ENCODE data around the gene HNRNPR. TPM values are rescaled to one million over a fixed set of nuclear protein-coding genes. Genes with fewer than 3 reads are reported as not detected.
"Not testable (repeated sequence)": the region's sequence is repeated elsewhere in the genome, so short reads cannot be mapped to it uniquely, and the experiment has no call there.

Gene HNRNPR
- polyA plus RNA-seq, 4 donors: 247 to 287 (median 255) TPM

DNA sequence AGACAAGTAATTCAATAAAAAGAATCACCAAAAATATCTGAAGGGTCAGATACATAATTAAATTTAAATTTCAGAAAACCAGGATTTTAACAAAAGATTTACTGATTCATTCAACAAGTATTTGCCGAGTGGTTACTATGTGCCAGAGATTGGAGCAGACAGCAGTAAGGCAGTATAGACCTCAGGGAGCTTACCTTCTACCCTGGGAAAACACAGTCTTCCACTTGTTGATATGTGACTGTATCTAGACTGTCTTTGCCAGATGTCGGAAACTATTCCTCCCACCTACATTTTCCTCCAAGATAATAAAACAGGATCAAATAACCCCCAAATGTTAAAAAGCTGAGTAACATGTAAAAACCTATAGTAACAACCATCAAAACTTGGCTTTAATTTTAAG, 6.2 kb downstream of the HNRNPR start:
- DNase-seq (ENCODE audit: low read depth in 4 of 4, low spot score in 2 of 4): no peak

DNA sequence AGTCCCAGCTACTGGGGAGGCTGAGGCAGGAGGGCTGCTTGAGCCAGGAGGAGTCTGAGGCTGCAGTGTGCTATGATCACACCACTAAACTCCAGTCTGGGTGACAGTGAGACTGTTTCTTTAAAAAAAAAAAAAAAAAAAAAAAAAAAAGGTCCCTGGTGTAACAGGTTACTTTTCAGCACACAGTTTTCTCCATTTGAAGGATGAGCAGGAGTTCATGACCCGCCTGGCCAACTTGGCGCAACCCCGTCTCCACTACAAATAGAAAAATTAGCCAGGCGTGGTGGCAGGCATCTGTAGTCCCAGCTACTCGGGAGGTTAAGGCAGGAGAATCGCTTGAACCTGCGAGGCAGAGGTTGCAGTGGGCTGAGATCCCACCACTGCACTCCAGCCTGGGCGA, 12.4 kb downstream of the HNRNPR start:
- no peak for DNase-seq (ENCODE audit: low read depth in 4 of 4, low spot score in 2 of 4)

DNA sequence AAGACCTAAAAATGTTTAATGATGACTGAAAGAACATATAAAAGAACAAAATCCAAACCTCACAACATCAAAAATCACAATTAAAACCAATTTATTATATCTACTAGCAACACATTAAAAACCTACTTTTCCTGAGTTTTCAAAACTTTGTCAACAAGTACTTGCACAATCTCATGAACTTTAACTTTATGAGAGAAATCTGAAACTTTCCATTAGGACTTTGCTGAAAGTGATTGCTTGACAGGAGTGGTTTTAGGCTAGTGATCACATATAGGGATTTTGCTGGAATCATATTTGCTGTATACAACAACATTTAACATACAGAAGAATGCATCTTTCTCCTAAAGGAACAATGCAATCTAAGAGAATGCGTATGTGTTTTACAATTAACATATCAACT, 13.2 kb downstream of the HNRNPR start:
- no peak for DNase-seq (ENCODE audit: low read depth in 4 of 4, low spot score in 2 of 4)

DNA sequence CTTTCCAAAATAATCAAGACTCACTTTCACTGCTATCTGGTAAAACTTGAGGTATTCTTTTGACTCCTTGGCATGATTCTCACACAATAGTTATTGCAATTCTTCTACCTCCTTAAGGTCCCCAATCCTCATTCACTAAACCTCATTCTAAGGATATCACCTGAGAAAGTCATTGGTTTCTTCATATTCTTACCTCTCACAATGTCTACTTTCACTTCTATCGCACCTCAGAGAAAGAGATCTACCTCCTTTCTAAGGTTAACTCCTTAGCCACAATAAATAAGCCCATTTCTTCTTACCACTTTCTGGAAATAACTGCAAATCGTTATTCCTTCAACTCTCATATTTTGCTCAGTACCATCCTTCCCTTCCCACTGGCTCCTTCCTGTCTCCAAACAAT, 18.7 kb downstream of the HNRNPR start:
- no peak for DNase-seq (ENCODE audit: low read depth in 4 of 4, low spot score in 2 of 4)

DNA sequence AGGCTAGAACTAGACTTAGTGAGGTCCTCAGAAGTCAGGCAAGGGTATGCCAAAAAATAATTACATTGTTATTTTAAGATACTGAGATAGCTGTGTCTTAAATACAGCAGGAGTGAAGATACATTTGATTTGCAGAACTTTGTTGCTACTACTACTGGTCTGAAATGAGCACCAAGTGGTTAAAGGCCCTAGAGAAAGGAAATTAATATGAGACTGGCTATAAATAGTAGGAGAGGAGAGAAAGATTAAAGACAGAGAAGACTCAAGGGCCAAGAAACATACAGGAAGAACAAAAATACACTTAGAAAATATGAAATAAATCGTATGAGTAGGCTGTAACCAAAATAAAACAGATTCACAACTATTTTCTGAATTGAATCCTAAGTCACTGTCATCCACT, 21.3 kb downstream of the HNRNPR start:
- DNase-seq (ENCODE audit: low read depth in 4 of 4, low spot score in 2 of 4): no peak

DNA sequence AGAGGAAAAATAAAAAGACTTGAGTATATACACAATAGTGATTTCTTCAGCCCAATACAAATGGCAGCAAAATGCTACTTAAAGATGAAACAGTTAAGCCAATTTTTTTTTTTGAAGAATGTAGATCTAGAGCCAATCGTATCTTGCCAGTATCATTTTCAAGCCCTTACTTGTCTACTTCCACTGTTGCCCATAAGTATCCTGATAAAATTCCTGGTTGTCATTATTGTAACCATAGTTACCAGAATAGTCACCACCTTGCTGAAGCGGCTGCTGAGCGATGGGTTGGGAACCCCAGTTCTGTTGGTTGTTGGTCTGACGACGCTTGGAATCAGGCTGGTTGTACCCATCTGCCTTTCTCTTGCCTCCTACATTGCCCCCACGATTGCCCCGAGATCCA, 33.8 kb downstream of the HNRNPR start:
- DNase-seq (ENCODE audit: low read depth in 4 of 4, low spot score in 2 of 4): not testable (repeated sequence)

DNA sequence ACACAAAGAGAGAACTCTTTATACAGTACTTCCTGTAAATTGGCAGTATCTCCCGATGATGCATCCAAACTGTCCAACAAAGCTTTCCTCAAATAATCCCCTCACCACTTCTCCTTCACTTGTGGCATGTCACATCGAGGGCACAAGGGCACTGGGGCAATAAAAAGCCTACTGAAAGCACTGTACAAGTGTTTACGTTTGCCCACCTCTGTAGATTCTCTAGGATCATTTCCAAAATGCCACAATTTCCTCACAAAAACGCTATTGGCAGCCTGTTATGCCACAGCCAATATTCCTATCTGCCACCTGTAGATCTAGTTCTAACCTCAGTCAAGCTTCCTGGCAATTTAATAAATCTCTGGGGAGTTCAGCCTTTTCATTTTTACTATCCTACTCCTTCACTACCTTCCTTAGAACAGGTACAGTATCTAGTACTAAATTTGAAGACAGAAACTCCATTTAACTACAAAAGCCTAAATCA, 39.9 kb downstream of the HNRNPR start:
- DNase-seq (ENCODE audit: low read depth in 4 of 4, low spot score in 2 of 4): no peak

DNA sequence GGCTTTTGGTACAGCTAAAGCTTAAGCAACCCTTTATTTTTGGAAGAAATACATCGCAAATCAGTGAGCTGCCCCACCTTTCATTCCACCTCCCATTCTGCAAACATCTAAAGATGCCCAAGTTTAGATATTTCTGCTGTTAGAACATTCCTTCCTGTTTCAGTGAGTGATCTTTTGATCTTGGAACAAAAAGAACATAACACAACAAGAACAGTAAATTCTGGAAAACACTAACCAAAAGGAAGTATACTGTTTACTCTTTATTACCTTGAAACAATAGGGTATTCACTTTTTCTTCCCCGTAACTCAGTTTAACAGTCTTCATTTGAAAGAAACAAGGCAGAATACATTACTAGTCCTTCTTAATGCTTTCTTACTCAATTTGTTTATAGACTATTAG, 40.6 kb downstream of the HNRNPR start:
- no peak for DNase-seq (ENCODE audit: low read depth in 4 of 4, low spot score in 2 of 4)

DNA sequence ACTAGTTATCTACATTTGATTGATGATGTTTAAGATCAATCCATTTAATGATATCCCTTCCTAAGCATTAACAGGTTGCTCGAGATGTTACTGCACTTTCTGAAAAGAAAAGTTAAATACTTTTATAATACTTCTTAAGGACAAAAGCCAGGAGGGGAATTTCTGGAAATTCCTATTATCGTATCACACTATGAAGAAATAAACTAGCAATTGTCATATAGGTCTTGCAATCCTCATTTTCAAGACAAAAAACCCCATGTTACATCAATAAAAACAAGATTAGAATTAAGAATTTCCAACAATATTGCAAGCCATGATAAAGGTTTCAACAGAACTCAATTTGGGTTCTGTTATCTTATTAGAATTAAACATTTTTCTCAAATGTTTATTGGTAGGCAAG, 47.2 kb downstream of the HNRNPR start:
- DNase-seq (ENCODE audit: low read depth in 4 of 4, low spot score in 2 of 4): no peak

DNA sequence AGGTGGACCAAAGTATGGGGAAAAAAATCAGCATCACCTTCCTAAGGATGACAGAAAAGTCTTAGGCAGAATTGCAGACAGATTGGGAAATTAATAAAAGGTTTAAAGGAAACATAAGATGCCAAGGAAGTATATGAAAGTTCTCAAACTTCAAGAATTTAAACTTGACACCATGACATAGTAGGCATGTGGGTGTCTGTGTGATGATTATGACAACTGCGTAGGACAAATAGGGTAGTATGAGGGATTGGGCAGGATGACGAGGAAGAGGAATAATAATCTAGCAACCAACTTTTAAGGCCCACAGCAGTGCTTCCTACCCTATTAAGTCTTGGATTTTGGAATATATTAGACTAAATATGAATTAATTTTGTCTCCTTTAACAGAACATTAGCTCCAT, 52.4 kb downstream of the HNRNPR start:
- no peak for DNase-seq (ENCODE audit: low read depth in 4 of 4, low spot score in 2 of 4)

DNA sequence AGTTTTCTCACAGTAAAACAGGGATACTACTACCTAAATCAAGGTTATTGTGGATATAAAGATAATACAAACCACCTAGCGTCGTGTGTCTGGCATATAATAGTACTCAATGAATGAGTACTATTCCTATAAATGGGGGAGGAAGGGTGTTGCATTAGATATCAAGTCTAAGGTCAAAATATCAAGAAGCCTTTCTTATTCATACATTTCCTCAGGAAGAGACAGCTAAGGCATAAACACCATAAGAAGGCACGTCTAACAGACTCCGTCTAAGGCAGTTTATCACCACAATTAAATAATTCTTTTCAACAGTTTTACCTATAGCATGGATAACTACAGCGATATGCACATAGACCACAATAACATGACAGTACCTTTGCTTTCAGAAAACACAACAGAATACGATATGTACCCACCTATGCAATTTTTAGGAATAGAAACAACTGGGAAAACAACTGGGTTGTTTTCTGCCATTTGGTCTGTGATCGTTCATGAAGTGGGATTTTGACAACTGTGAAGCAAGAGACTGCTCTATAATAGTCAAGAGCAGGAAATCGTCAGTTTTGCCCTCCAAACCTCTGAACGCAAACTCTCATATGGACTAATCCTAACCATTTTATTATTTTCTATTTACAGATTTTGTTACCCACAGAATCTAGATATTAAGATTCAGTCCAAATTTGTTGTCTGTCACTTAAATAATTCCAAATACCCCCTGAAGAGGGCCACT, 53.1 kb downstream of the HNRNPR start:
- no peak for DNase-seq (ENCODE audit: low read depth in 4 of 4, low spot score in 2 of 4)

DNA sequence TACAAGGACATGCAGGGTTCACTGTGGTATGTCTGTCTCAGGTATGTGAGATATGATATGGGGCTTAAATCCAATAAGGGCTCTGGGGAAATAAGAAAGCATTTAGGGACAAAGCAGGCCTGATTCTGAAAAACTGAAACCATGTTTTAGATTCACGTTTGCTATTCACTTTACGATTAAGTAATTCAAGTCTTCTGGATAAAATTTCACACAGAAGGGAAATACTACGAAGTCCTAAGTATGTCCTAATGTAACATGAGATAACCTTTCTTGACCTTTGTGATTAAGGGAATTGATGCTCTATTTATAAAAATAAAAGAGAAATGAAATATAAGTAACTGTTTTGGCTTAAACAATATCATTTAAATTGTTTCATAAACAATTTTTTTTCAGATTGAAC, 55.4 kb downstream of the HNRNPR start:
- DNase-seq (ENCODE audit: low read depth in 4 of 4, low spot score in 2 of 4): no peak

DNA sequence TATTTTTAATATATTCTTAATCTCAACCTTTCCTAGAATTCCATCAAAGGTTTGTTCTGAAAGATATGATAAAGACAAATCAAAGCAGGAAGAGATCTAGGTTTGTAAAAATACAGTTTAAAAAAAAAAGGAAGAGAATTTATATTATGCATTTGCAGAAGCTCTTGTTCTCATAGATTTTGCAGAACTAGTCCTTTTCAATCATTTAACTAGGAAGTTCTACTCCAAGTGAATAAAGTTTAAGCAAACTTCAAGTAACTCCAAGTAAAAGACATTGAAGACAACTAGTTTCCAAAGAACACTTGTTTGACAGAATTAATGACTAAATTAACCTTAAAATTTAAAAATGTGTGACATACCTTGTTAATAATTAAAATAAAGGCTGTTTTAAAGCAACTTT, 55.9 kb downstream of the HNRNPR start:
- no peak for DNase-seq (ENCODE audit: low read depth in 4 of 4, low spot score in 2 of 4)

DNA sequence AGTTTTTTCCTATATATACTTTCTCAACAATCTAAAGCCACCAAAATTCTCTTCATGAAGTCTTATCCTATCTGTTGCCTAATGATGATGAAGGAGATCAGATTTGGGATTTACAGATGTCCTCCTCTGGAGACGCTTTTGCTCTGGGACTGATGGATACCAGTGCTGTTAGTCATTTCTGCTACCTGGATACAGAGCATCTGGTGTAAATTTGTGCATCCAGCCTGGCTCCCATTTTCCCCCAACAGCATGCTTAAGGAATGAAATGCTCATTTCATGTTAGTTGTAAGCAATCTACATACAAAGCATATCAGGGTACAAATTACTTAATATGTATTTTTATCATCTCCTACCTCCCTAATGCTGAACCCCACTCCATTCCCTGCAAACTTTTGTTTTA, 57.7 kb downstream of the HNRNPR start:
- DNase-seq (ENCODE audit: low read depth in 4 of 4, low spot score in 2 of 4): no peak

DNA sequence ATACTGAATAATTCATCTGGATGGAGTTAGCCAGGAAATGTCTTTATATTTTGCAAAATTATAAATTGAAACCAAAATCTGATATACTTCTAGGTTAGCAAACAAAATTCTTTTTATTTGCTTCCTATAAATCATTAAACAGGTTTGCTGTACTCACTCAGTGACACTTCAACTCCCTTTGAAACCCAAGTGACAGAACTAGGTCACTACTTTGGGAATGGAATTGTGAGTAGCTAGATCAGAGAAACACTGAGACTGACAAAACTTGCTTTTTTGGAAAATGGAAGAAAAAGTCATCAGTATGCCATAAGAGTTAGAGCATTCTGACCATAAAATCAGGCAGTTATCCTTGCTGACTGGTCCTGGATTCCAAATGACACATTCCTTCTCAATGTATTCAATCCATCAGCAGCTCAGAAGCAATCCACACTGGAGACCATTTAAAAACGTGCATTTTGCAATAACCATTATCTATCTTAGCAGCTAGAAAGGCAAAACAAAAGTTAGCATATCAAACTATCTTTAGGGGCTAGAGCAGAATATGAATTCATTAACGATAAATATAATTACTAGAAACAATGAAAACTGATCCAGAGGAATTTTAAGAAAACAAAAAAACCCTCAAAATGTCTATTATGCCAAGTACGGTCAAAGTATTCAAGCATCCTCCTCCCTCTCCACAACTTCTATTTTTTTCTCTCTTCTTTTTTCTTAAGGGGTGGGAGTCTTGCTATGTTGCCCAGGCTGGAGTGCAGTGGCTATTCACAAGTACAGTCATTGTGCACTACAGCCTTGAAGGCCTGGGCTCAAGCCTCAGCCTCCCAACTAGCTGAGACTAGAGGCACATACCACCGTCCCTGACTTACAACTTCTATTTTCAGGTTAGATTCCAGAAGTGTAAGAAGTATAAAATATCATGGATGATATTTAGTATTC, 60.1 kb downstream of the HNRNPR start:
- no peak for DNase-seq (ENCODE audit: low read depth in 4 of 4, low spot score in 2 of 4)

DNA sequence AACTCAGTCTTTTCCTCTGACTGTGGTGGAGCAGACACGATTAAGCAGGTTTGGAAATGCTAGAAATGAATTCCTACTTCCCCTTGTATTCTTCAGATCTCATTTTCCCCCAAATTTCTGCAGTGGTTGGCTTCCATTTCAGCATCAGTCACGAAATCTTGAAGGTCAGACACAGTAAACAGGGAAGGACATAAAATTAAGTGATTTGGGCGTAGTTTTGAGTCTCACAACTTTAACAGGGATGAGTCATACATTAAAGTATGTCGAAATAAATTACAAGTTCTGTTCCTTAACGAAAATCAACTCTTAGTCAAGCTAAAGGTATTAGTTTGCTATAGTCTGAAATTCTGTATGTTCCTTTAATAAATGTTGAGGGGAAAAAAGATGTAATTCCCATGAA, 61.1 kb downstream of the HNRNPR start:
- DNase-seq (ENCODE audit: low read depth in 4 of 4, low spot score in 2 of 4): no peak

DNA sequence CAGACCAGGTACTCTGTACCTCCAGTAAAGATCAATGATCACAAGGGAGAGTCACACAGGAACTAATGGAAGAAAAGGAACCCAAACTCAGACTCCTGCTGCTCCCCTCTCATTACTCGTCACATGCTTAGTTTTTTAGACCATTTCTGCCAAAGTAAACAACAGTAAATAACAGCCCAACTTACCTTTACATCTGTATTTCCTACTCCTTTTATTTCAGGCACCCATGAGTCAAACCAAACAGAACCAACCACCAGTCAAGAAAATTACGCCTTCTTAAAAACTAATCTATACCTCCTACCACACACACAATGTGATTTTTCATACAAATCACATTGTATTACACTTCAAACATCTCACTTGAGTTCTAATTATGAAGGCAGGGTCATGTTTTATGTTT, 65.4 kb downstream of the HNRNPR start:
- no peak for DNase-seq (ENCODE audit: low read depth in 4 of 4, low spot score in 2 of 4)

DNA sequence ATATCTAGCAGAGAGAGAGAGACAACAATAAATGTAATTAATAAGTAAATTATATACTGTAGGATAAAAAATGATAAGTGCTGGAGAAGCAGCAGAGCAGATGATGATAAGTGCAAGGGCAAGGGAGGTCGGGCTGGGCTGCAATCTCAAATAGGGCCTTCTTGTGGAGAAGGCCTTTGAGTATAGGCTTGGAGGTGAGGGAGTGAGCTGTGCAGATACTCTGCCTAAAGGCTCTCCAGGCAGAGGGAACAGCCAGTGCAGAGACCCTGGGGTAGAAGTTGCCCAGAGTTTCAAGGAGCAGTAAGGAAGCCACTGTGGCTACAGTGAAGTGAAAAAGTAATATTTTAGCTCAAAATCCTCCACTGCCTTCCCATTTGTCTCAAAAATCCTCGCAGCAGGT, 67.6 kb downstream of the HNRNPR start:
- no peak for DNase-seq (ENCODE audit: low read depth in 4 of 4, low spot score in 2 of 4)

DNA sequence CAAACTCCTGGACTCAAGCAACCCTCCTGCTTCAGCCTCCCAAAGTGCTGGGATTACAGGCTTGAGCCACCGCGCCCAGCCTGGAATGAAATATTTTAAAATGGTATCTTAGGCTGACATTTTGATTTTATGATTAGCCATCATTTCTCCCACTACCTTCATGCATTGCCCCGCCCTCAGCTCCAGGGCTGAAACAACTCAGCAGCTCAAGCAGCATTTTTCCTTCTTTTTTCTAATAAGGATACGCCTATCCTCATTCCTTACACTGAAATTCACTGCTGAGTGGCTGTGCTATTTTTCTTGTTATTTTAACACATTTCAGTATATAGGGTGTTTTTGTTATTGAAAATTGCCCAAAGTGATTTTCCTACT, 70.0 kb downstream of the HNRNPR start:
- DNase-seq (ENCODE audit: low read depth in 4 of 4, low spot score in 2 of 4): no peak

DNA sequence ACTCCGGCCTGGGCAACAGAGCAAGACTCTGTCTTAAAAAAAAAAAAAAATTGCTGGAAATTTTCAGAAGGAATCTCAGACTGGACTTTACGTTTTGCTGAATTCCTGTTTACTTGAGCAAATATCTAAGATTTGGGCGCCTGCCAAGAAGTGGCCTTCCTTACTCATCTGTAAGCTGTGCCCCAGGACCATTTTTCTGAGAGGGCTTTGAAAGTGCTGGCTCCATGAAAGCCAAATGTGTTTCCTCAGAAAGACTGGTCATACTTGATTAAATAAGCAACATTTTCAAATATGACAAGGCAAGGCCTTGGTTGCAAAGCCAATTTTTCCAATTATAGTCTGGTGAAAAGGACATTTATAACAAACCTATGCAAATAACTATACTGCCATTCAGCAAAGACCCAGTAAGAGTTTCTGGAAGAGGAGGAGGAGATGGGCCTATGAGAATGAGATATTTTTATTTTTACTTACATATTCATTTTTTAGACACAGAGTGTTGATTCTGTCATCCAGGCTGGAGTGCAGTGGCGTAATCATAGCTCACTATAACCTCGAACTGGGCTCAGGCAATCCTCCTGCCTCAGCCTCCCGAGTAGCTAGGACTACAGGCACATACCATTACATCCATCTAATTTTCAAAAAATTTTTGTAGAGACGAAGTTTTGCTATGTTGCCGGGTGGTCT, 70.5 kb downstream of the HNRNPR start:
- no peak for DNase-seq (ENCODE audit: low read depth in 4 of 4, low spot score in 2 of 4)

DNA sequence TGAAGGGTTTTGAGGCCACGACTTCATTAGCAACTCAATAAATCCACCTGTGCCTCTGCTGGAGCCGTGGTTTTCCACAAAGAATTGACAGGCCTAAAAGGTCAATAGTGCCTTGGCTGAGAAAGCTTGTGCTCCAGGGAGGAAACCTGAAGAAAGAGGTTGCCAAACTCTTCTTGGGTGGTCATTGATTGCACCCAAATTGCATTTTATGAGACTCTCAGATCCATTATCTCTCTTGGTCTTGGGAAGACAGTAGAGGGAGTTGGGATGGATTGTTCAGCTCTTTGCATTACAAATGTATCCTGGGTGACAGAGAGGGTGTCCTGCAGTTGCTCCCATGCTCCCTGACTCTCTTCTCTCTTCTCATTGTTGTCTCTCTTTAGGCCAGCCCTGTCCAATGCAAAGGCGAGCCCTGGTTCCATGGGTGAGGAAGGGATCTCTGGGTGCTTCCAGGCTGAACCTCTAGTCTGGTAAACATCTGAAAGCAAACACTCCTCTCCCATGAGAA, 80.7 kb downstream of the HNRNPR start:
- no peak for DNase-seq (ENCODE audit: low read depth in 4 of 4, low spot score in 2 of 4)

Data from left renal cortex interstitium (tissue), 4 donors.